Activated CD8-positive, alpha-beta memory T cell treated with anti-CD3 and anti-CD28 coated beads for 36 hours (primary cell): Measurements from ENCODE around the gene RABL2B. TPM values are rescaled to one million over a fixed set of nuclear protein-coding genes. Genes with fewer than 3 reads are reported as not detected.
"Not testable (repeated sequence)": the region's sequence is repeated elsewhere in the genome, so short reads cannot be mapped to it uniquely, and the experiment has no call there.

Experiments
- CTCF ChIA-PET: fragments of 350-600 bp; sonication (Branson Sonifier 250); formaldehyde crosslinking; loops from one replicate; lab custom pipeline; 2021; ENCODE audit warnings: antibody characterized with exemption; lab: Charles Lee
- POLR2A ChIA-PET: fragments of 350-600 bp; sonication (Branson Sonifier 250); formaldehyde crosslinking; loops from one replicate; lab custom pipeline; 2021; ENCODE audit warnings: antibody characterized with exemption; lab: Charles Lee
- total RNA-seq, 2 experiments: library from RNA; stranded (reverse); gene quantifications; one replicate each; pipeline ENCODE4 v1.2.3, GENCODE V29; 2021

RABL2B gene
- total RNA-seq: 10 to 100 TPM; 30.6 to 33.7 TPM

GRCh38 chr22:50783033-50783879 lies at the start of gene RABL2B:
Gene RABL2B (minus strand): TSS chr22:50783636. CDS start chr22:50782294, 1,342 bp downstream.
- CTCF ChIA-PET, POLR2A ChIA-PET: not testable (repeated sequence)

- CTCF ChIA-PET: not testable (repeated sequence)
These were observed 3.5 kb upstream of the RABL2B start for GRCh38 chr22:50786936-50787335.

GRCh38 chr22:50785289-50785688 lies 1.9 kb upstream of the RABL2B start:
- CTCF ChIA-PET, POLR2A ChIA-PET: not testable (repeated sequence)

More at GRCh38 chr22:50786936-50787335, 3.5 kb upstream of the RABL2B start:
- POLR2A ChIA-PET: not testable (repeated sequence)

GRCh38 chr22:50783880-50784276 lies 442 bp upstream of the RABL2B start:
- POLR2A ChIA-PET, CTCF ChIA-PET: not testable (repeated sequence)

- CTCF ChIA-PET, POLR2A ChIA-PET: not testable (repeated sequence)
These were observed 1.2 kb downstream of the RABL2B start for GRCh38 chr22:50782253-50782652.

- POLR2A ChIA-PET, CTCF ChIA-PET: not testable (repeated sequence)
These were observed 3.2 kb downstream of the RABL2B start for GRCh38 chr22:50780244-50780643.

- POLR2A ChIA-PET, CTCF ChIA-PET: not testable (repeated sequence)
These were observed 5.8 kb downstream of the RABL2B start for GRCh38 chr22:50777631-50778030.

GRCh38 chr22:50775132-50775531 lies 8.3 kb downstream of the RABL2B start:
- CTCF ChIA-PET, POLR2A ChIA-PET: not testable (repeated sequence)

- CTCF ChIA-PET, POLR2A ChIA-PET: not testable (repeated sequence)
These were observed 19.1 kb downstream of the RABL2B start for GRCh38 chr22:50764288-50764687.

GRCh38 chr22:50761829-50762228 lies 21.6 kb downstream of the RABL2B start:
- CTCF ChIA-PET, POLR2A ChIA-PET: not testable (repeated sequence)

GRCh38 chr22:50759597-50760341 lies 23.7 kb downstream of the RABL2B start:
- POLR2A ChIA-PET, CTCF ChIA-PET: not testable (repeated sequence)

- CTCF ChIA-PET: not testable (repeated sequence)
These were observed 26.4 kb downstream of the RABL2B start for GRCh38 chr22:50756949-50757491.

GRCh38 chr22:50756406-50756805 lies 27.0 kb downstream of the RABL2B start:
- POLR2A ChIA-PET: not testable (repeated sequence)

More at GRCh38 chr22:50756949-50757491, 26.4 kb downstream of the RABL2B start:
- POLR2A ChIA-PET: not testable (repeated sequence)

GRCh38 chr22:50755251-50755650 lies 28.2 kb downstream of the RABL2B start:
- CTCF ChIA-PET: not testable (repeated sequence)
- POLR2A ChIA-PET: interaction anchor here (0.6 kb wide), 1 partner anchor 426 kb away, joined by 7 read pairs; no protein-coding TSS in a partner anchor

More at GRCh38 chr22:50756406-50756805, 27.0 kb downstream of the RABL2B start:
- CTCF ChIA-PET: not testable (repeated sequence)

- CTCF ChIA-PET, POLR2A ChIA-PET: not testable (repeated sequence)
These were observed 33.9 kb downstream of the RABL2B start for GRCh38 chr22:50749302-50750074.

GRCh38 chr22:50748630-50749029 lies 34.8 kb downstream of the RABL2B start:
- POLR2A ChIA-PET, CTCF ChIA-PET: not testable (repeated sequence)

- CTCF ChIA-PET, POLR2A ChIA-PET: not testable (repeated sequence)
These were observed 35.9 kb downstream of the RABL2B start for GRCh38 chr22:50747521-50747920.

GRCh38 chr22:50744424-50744823 lies 39.0 kb downstream of the RABL2B start:
- CTCF ChIA-PET: not testable (repeated sequence)

GRCh38 chr22:50740714-50741113 lies 42.7 kb downstream of the RABL2B start:
- POLR2A ChIA-PET, CTCF ChIA-PET: not testable (repeated sequence)

More at GRCh38 chr22:50744424-50744823, 39.0 kb downstream of the RABL2B start:
- POLR2A ChIA-PET: not testable (repeated sequence)
